MM.1S (cell line): ENCODE measurements around the gene HCRTR1.

Experiments
- DNase-seq: peaks from one replicate; pipeline ENCODE4 v3.0.0-alpha.2; 2015
- H2AFZ ChIP-seq: fragments of 300-600 bp; sonication (generic); 2 replicates; pipeline ENCODE4 v1.6.0; 2016; ENCODE audit warnings: antibody characterized with exemption, low read length
- H3F3A ChIP-seq: fragments of 300-600 bp; sonication (generic); 2 replicates; pipeline ENCODE4 v1.6.1; 2016; ENCODE audit warnings: mild to moderate bottlenecking, antibody characterized with exemption, low read length, moderate library complexity, mixed read lengths; ENCODE audit not compliant: insufficient read depth
- H3K27ac ChIP-seq: fragments of 300-600 bp; sonication (generic); 2 replicates; pipeline ENCODE4 v1.5.1; 2016; ENCODE audit warnings: mild to moderate bottlenecking, low read length
- H3K27me3 ChIP-seq: fragments of 300-600 bp; sonication (generic); replicated peaks from 2 replicates; pipeline ENCODE4 v1.6.0; 2016; ENCODE audit warnings: low read length; ENCODE audit not compliant: insufficient read depth
- H3K36me3 ChIP-seq: fragments of 300-600 bp; sonication (generic); replicated peaks from 2 replicates; pipeline ENCODE4 v1.6.1; 2016; ENCODE audit warnings: mild to moderate bottlenecking, low read length, mixed read lengths; ENCODE audit not compliant: insufficient read depth
- H3K4me1 ChIP-seq: fragments of 300-600 bp; sonication (generic); 2 replicates; pipeline ENCODE4 v1.6.1; 2016; ENCODE audit warnings: low read length, mixed read lengths
- H3K4me2 ChIP-seq: fragments of 300-600 bp; sonication (generic); 2 replicates; pipeline ENCODE4 v1.6.0; 2016; ENCODE audit warnings: low read depth, low read length
- H3K4me3 ChIP-seq: fragments of 300-600 bp; sonication (generic); 2 replicates; pipeline ENCODE4 v1.5.1; 2016; ENCODE audit warnings: low read length, mixed read lengths
- H3K79me2 ChIP-seq: fragments of 300-600 bp; sonication (generic); 2 replicates; pipeline ENCODE4 v1.6.1; 2016; ENCODE audit warnings: mixed run types, low read length, mixed read lengths
- H3K9ac ChIP-seq: fragments of 300-600 bp; sonication (generic); 2 replicates; pipeline ENCODE4 v1.6.1; 2016; ENCODE audit warnings: low read length, mixed read lengths
- H3K9me2 ChIP-seq: fragments of 300-600 bp; sonication (generic); replicated peaks from 2 replicates; pipeline ENCODE4 v1.6.1; 2016; ENCODE audit warnings: mild to moderate bottlenecking, low read length, mixed read lengths; ENCODE audit not compliant: insufficient read depth
- H3K9me3 ChIP-seq: fragments of 300-600 bp; sonication (generic); replicated peaks from 2 replicates; pipeline ENCODE4 v1.6.1; 2016; ENCODE audit warnings: mild to moderate bottlenecking, low read length, mixed read lengths; ENCODE audit not compliant: insufficient read depth
- H4K20me1 ChIP-seq: fragments of 300-600 bp; sonication (generic); 2 replicates; pipeline ENCODE4 v1.6.1; 2016; ENCODE audit warnings: mild to moderate bottlenecking, low read length, moderate library complexity, mixed read lengths; ENCODE audit not compliant: insufficient read depth
- EZH2 ChIP-seq: fragments of 300-600 bp; sonication (generic); optimal IDR thresholded peaks from 2 replicates; pipeline ENCODE3; 2017; ENCODE audit warnings: low read depth, mild to moderate bottlenecking, antibody characterized with exemption, low read length, mixed read lengths
- EZH2phosphoT487 ChIP-seq: fragments of 300-600 bp; sonication (generic); IDR thresholded peaks from 2 replicates; pipeline ENCODE4 v1.6.1; 2018; ENCODE audit warnings: antibody characterized with exemption, low read length
- TF ChIP-seq, protein P1 (sequence below): fragments of 300-600 bp; sonication (generic); IDR thresholded peaks from 2 replicates; pipeline ENCODE4 v1.5.1; 2016; ENCODE audit warnings: antibody characterized with exemption, low read length, mixed read lengths

HCRTR1 gene

DNA sequence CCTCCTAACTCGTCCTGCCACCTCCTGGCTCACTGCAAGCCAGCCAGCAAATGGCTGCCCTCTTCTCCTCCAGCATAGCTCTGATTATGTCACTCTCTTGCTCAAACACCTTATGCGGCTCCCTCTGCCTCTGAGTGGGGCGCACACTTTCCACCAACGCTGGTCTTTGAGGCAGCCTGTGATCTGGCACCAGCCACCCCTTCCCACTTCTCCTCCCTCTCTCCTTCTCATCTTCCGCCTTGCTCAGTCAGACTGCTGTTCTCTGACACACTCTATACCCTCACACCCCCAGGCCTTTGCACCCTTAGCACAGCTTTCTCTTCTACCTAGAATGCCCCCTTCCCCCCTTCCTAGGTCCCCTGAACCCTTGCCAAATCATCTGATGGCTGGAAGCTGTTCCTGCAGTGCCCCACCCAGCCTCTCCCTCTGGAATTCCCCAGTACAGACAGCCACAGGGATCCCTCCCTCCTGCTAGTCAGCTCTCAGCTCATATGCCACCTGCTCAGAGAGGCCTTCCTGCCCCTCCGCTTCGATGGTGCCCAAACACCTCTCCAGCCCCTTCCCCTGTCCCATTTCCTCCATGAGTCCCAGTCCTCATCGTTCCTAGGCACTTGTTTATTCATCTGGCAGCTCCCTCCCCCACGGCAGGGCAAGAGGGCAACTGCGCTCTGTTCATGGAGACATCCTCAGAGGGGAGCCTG, 48.9 kb downstream of the HCRTR1 start:
- H3K9ac ChIP-seq, result no peak overlapping the region
- H3K4me1 ChIP-seq, result 0 out of 2 replicates have a peak, but pooled peaks cover 3% of the 10 kb centered on the region
- no peaks in the 10 kb centered on the region for H3K9me2 ChIP-seq
- no peaks in the 10 kb centered on the region for H3K79me2 ChIP-seq
- H4K20me1 ChIP-seq, result no peaks in the 10 kb centered on the region
- H3K27me3 ChIP-seq, result peaks cover 59% of the 10 kb centered on the region
- no peaks in the 10 kb centered on the region for H3F3A ChIP-seq
- no peak overlapping the region for H3K4me3 ChIP-seq
- TF ChIP-seq EZH2phosphoT487 (no peak), EZH2 (no peak)
- TF ChIP-seq, protein P1, sequence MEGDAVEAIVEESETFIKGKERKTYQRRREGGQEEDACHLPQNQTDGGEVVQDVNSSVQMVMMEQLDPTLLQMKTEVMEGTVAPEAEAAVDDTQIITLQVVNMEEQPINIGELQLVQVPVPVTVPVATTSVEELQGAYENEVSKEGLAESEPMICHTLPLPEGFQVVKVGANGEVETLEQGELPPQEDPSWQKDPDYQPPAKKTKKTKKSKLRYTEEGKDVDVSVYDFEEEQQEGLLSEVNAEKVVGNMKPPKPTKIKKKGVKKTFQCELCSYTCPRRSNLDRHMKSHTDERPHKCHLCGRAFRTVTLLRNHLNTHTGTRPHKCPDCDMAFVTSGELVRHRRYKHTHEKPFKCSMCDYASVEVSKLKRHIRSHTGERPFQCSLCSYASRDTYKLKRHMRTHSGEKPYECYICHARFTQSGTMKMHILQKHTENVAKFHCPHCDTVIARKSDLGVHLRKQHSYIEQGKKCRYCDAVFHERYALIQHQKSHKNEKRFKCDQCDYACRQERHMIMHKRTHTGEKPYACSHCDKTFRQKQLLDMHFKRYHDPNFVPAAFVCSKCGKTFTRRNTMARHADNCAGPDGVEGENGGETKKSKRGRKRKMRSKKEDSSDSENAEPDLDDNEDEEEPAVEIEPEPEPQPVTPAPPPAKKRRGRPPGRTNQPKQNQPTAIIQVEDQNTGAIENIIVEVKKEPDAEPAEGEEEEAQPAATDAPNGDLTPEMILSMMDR, result no peak
- no peak overlapping the region for H2AFZ ChIP-seq
- H3K4me2 ChIP-seq, result no peak overlapping the region
- DNase-seq, result no peak
- H3K36me3 ChIP-seq, result no peaks in the 10 kb centered on the region
- no peaks in the 10 kb centered on the region for H3K9me3 ChIP-seq
- H3K27ac ChIP-seq, result no peak overlapping the region

DNA sequence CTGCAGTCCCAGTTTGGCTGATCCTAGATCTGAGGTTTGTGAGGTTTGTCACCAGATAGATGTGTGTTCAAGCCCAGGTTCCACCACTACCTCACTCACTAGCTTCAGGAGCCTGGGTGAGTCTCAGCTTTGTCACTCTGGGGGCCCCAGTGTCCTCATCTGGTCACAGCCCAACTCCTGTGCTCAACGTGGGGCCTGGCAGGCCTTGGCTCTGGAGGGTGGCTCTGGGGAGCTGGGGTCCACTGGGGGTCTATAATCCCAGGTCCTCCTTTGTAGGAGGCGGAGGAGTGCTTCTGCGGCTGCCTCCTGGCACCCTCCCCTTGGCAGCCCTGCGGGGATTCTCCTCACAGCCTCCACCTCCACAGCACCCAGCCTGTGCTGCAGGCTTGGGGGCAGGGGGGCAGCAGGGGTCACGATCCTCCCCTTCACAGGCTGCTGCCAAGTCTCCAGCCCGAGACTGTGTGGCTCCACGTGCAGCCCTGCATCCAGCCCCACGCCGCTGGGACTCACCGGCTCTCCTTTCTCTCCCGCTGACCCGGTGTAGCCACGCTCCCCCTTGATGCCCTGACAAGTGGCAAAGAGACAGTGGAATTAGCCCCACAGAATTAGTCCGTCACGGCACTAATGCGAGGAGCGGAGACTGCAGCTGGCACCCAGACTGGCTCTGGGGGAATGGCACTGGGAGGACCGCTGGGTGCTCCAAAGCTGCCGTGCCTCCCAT, 49.7 kb downstream of the HCRTR1 start:
- H4K20me1 ChIP-seq, result no peaks in the 10 kb centered on the region
- H3K36me3 ChIP-seq, result no peaks in the 10 kb centered on the region
- no peak overlapping the region for H2AFZ ChIP-seq
- TF ChIP-seq, protein P1, result no peak
- TF ChIP-seq EZH2phosphoT487, result no peak
- no peak for DNase-seq
- H3K9me3 ChIP-seq, result no peaks in the 10 kb centered on the region
- H3F3A ChIP-seq, result no peaks in the 10 kb centered on the region
- no peaks in the 10 kb centered on the region for H3K79me2 ChIP-seq
- no peak overlapping the region for H3K4me2 ChIP-seq
- no peak overlapping the region for H3K4me3 ChIP-seq
- H3K4me1 ChIP-seq, result 0 out of 2 replicates have a peak, but pooled peaks cover 3% of the 10 kb centered on the region
- H3K27ac ChIP-seq, result no peak overlapping the region
- peaks cover 61% of the 10 kb centered on the region for H3K27me3 ChIP-seq
- no peak overlapping the region for H3K9ac ChIP-seq
- no peaks in the 10 kb centered on the region for H3K9me2 ChIP-seq

DNA sequence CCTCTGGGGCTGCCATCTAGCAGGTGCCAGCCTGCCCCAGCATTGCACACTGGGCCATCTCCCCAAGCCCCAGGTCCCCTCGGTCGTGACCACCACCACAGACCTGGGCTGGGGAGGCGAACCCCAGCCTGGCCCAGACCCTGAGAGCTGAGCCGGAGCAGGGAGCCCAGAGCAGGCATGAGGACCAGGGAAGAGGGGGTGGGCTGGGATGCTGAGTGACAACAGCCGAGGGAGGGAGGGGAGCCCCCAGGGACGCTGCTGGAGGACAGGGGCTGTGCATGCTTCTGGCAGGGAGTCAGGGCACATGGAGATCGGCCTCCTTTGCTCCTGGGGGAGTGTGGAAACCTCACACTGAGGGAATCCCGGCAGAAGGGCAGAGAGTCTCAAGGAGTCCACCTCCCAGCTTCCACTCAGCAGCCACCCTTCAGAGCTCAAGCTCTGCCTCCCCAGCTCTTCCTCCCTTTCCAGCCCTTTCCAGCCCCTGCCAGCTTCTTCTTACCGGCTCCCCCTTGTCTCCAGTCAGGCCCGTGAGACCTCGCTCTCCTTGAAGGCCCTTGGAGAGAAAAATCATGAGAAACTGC, 50.9 kb downstream of the HCRTR1 start:
- H3K9ac ChIP-seq, result no peak overlapping the region
- DNase-seq, result no peak
- no peak overlapping the region for H2AFZ ChIP-seq
- no peaks in the 10 kb centered on the region for H3K9me2 ChIP-seq
- H3K27me3 ChIP-seq, result peaks cover 65% of the 10 kb centered on the region
- no peaks in the 10 kb centered on the region for H3F3A ChIP-seq
- H3K4me2 ChIP-seq, result no peak overlapping the region
- 0 out of 2 replicates have a peak, but pooled peaks cover 3% of the 10 kb centered on the region for H3K4me1 ChIP-seq
- no peak overlapping the region for H3K27ac ChIP-seq
- H3K4me3 ChIP-seq, result no peak overlapping the region
- no peaks in the 10 kb centered on the region for H3K9me3 ChIP-seq
- no peaks in the 10 kb centered on the region for H4K20me1 ChIP-seq
- no peaks in the 10 kb centered on the region for H3K79me2 ChIP-seq
- no peaks in the 10 kb centered on the region for H3K36me3 ChIP-seq
- TF ChIP-seq, protein P1, result no peak
- TF ChIP-seq EZH2phosphoT487 (no peak), EZH2 (no peak)
